ENCODE measurements around the gene SLC25A2. TPM values are rescaled to one million over a fixed set of nuclear protein-coding genes. Genes with fewer than 3 reads are reported as not detected.

SLC25A2 gene
- total and polyA plus RNA-seq, 2 donors (not counting 1 experiment from before 2014, with no cell fraction given): 0.66 TPM; not detected in 1

DNA sequence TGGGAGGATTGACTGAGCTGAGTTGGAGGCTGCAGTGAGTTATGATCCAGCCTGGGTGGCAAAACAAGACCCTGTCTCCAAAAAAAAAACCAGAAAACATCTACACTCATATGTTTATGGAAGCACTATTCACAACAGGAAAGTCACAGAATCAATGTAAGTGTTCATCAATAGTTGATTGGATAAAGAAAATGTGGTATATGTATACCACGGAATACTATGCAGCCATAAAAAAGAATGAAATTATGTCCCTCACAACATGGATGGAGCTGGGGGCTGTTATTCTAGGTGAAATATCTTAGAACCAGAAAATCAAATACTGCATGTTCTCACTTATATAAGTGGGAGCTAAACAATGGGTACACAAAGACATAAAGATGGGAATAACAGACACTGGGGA is 2.8 kb upstream of the SLC25A2 start:
- Histone ChIP-seq H3K4me1 (ENCODE audit: control insufficient read depth, extremely low read depth, insufficient read depth, low read length) (no peaks in the 10 kb centered on the region), H3K4me2 (ENCODE audit: extremely low read depth, insufficient read depth, low read length) (no peak overlapping the region), H3K9me3 (ENCODE audit: control insufficient read depth, insufficient read depth, low read depth, low read length) (no peaks in the 10 kb centered on the region), H3K79me2 (ENCODE audit: control insufficient read depth, insufficient read depth, low read length) (no peaks in the 10 kb centered on the region), H3K36me3 (ENCODE audit: control insufficient read depth, insufficient read depth, low read length) (no peaks in the 10 kb centered on the region), H3K4me3 (replicated peaks in 1 of 4; ENCODE audit: control extremely low read depth in 1 of 4, insufficient read depth in 1 of 4, low read depth in 3 of 4, low read length in 4 of 4) (no peak overlapping the region), H3K9ac (ENCODE audit: insufficient read depth, low read length) (no peak overlapping the region), H2AFZ (ENCODE audit: low read length) (no peak overlapping the region), H3K27ac (ENCODE audit: insufficient read depth, low read length) (no peak overlapping the region), H4K20me1 (ENCODE audit: control insufficient read depth, extremely low read depth, insufficient read depth, low read length) (no peaks in the 10 kb centered on the region), H3K27me3 (ENCODE audit: control insufficient read depth, insufficient read depth, low read length) (no peaks in the 10 kb centered on the region)
- no peak for DNase-seq (ENCODE audit: low read depth in 2 of 2)
- TF ChIP-seq, protein P1, sequence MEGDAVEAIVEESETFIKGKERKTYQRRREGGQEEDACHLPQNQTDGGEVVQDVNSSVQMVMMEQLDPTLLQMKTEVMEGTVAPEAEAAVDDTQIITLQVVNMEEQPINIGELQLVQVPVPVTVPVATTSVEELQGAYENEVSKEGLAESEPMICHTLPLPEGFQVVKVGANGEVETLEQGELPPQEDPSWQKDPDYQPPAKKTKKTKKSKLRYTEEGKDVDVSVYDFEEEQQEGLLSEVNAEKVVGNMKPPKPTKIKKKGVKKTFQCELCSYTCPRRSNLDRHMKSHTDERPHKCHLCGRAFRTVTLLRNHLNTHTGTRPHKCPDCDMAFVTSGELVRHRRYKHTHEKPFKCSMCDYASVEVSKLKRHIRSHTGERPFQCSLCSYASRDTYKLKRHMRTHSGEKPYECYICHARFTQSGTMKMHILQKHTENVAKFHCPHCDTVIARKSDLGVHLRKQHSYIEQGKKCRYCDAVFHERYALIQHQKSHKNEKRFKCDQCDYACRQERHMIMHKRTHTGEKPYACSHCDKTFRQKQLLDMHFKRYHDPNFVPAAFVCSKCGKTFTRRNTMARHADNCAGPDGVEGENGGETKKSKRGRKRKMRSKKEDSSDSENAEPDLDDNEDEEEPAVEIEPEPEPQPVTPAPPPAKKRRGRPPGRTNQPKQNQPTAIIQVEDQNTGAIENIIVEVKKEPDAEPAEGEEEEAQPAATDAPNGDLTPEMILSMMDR (conservative IDR thresholded peaks at IDR 0.05 in 1 of 2, IDR thresholded peaks at IDR 0.05 in 1 of 2; ENCODE audit: low read depth in 1 of 2, low read length in 2 of 2): no peak
- TF ChIP-seq EZH2 (IDR thresholded peaks at IDR 0.05; ENCODE audit: low read length, missing control alignments): no peak

DNA sequence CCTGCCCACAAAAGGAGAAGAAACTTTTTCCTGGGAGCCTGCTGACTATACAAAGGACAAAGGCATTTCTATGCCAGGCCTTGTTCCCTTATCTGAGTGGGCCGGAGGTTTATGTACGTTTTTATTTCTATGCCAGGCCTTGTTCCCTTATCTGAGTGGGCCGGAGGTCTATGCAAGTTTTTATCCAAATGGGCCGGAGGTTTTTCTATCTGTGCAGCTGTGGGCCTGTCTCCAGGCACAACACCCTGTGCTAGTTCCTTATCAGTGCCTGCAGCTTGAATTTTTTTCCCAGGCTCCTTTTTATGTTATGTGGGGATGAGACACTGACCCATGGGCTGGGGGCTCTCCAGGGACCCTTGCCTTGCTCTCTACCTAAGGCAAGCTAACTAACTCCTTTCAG is 5.5 kb downstream of the SLC25A2 start:
- H3K4me1 ChIP-seq (ENCODE audit: control insufficient read depth, extremely low read depth, insufficient read depth, low read length): no peaks in the 10 kb centered on the region
- H3K27me3 ChIP-seq (ENCODE audit: control insufficient read depth, insufficient read depth, low read length): no peaks in the 10 kb centered on the region
- TF ChIP-seq, protein P1 (conservative IDR thresholded peaks at IDR 0.05 in 1 of 2, IDR thresholded peaks at IDR 0.05 in 1 of 2; ENCODE audit: low read depth in 1 of 2, low read length in 2 of 2): no peak
- TF ChIP-seq EZH2 (IDR thresholded peaks at IDR 0.05; ENCODE audit: low read length, missing control alignments): no peak
- H3K36me3 ChIP-seq (ENCODE audit: control insufficient read depth, insufficient read depth, low read length): no peaks in the 10 kb centered on the region
- no peak overlapping the region for H3K4me3 ChIP-seq (replicated peaks in 1 of 4; ENCODE audit: control extremely low read depth in 1 of 4, insufficient read depth in 1 of 4, low read depth in 3 of 4, low read length in 4 of 4)
- no peak overlapping the region for H3K9ac ChIP-seq (ENCODE audit: insufficient read depth, low read length)
- peak in 1 of 2 donors; percentile 8 for DNase-seq (ENCODE audit: low read depth in 2 of 2)
- no peaks in the 10 kb centered on the region for H4K20me1 ChIP-seq (ENCODE audit: control insufficient read depth, extremely low read depth, insufficient read depth, low read length)
- no peaks in the 10 kb centered on the region for H3K79me2 ChIP-seq (ENCODE audit: control insufficient read depth, insufficient read depth, low read length)
- no peak overlapping the region for H3K4me2 ChIP-seq (ENCODE audit: extremely low read depth, insufficient read depth, low read length)
- H3K27ac ChIP-seq (ENCODE audit: insufficient read depth, low read length): no peak overlapping the region
- no peaks in the 10 kb centered on the region for H3K9me3 ChIP-seq (ENCODE audit: control insufficient read depth, insufficient read depth, low read depth, low read length)
- H2AFZ ChIP-seq (ENCODE audit: low read length): no peak overlapping the region

DNA sequence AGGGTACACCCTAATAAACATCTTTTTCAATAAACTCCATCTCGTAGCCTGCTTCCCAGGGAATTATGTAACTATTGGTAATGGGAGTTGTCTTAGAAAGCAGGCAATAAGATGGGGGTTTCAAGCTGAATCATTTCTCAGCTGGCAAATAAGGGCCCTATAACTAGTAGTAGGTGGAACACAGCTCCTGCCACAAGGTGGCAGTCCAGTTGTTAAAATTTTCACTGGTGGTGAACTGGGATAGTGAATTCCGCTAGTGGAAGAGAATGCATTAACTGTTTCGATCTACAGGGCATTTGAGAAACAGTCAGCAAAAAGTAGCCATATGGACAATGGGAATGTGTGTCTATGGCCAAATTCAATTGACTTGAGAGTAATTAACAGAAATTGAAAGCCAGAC is 30.9 kb downstream of the SLC25A2 start:
- Histone ChIP-seq H3K36me3 (ENCODE audit: control insufficient read depth, insufficient read depth, low read length) (no peaks in the 10 kb centered on the region), H3K27ac (ENCODE audit: insufficient read depth, low read length) (no peak overlapping the region), H3K4me2 (ENCODE audit: extremely low read depth, insufficient read depth, low read length) (no peak overlapping the region), H3K4me1 (ENCODE audit: control insufficient read depth, extremely low read depth, insufficient read depth, low read length) (no peaks in the 10 kb centered on the region), H3K9me3 (ENCODE audit: control insufficient read depth, insufficient read depth, low read depth, low read length) (no peaks in the 10 kb centered on the region), H3K79me2 (ENCODE audit: control insufficient read depth, insufficient read depth, low read length) (no peaks in the 10 kb centered on the region), H2AFZ (ENCODE audit: low read length) (no peak overlapping the region), H3K9ac (ENCODE audit: insufficient read depth, low read length) (no peak overlapping the region), H3K4me3 (replicated peaks in 1 of 4; ENCODE audit: control extremely low read depth in 1 of 4, insufficient read depth in 1 of 4, low read depth in 3 of 4, low read length in 4 of 4) (no peak overlapping the region), H4K20me1 (ENCODE audit: control insufficient read depth, extremely low read depth, insufficient read depth, low read length) (no peaks in the 10 kb centered on the region), H3K27me3 (ENCODE audit: control insufficient read depth, insufficient read depth, low read length) (no peaks in the 10 kb centered on the region)
- TF ChIP-seq EZH2 (IDR thresholded peaks at IDR 0.05; ENCODE audit: low read length, missing control alignments): no peak
- TF ChIP-seq, protein P1 (conservative IDR thresholded peaks at IDR 0.05 in 1 of 2, IDR thresholded peaks at IDR 0.05 in 1 of 2; ENCODE audit: low read depth in 1 of 2, low read length in 2 of 2): no peak
- DNase-seq (ENCODE audit: low read depth in 2 of 2): no peak
